T-helper 2 cell treated with Interferon-gamma antibody and Interleukin-4, amounts not matched to agents 5 μg/mL and 100 μg/mL, for 36 hours (primary cell): Measurements from ENCODE around the gene REC8.

ENCODE experiments used
- DNase-seq: peaks from one replicate; pipeline ENCODE4 v3.0.0; 2021; ENCODE audit warnings: low spot score
- H3K27ac Mint-ChIP-seq: one replicate; pipeline ENCODE4 v1.8.0; 2021; ENCODE audit warnings: mild to moderate bottlenecking, mixed read lengths
- H3K27me3 Mint-ChIP-seq: one replicate; pipeline ENCODE4 v1.8.0; 2021; ENCODE audit warnings: low read depth, mixed read lengths
- H3K36me3 Mint-ChIP-seq: one replicate; pipeline ENCODE4 v1.8.0; 2021; ENCODE audit warnings: low read depth, mixed read lengths
- H3K4me1 Mint-ChIP-seq: one replicate; pipeline ENCODE4 v1.8.0; 2021; ENCODE audit warnings: low read depth, mixed read lengths
- H3K4me3 Mint-ChIP-seq: one replicate; pipeline ENCODE4 v1.8.0; 2022; ENCODE audit warnings: mild to moderate bottlenecking, moderate library complexity, mixed read lengths
- H3K9me3 Mint-ChIP-seq: one replicate; pipeline ENCODE4 v1.8.0; 2021; ENCODE audit warnings: mixed read lengths

The REC8 gene

DNA sequence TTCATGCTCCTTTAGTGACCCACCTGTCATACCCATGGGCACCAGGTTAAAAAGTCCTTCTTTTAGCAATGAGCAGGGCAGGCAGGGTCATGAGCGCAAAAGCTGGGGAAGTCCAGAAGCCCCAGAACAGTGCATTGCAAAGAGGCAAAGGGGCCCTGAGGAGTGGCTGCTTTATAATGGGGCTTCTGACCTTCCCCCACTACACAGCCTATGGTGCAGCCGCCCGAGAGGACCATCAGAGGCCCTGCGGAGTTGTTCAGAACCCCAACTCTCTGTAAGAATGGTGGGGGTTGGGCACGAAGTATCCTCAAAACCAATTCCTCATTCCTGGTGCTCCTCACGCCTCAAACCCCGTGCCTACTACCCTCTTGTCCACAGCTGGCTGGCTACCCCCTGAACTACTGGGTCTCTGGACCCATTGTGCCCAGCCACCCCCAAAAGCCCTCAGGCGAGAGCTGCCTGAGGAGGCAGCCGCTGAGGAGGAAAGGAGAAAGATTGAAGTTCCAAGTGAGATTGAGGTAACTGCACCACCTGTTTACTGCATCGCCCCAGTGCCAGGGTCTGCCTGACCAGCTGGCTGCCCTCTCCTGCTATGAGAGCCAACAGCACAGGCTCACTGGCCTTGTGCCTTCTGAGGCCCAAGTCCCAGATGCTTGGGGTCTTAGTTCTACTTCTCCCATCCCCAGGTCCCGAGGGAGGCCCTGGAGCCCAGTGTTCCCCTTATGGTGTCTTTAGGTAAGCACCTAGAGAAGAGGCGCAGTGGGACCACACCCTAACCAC, 6.7 kb downstream of the REC8 start:
- Mint-ChIP-seq H3K27me3 (no peaks in the 10 kb centered on the region), H3K4me3 (no peak overlapping the region), H3K9me3 (no peaks in the 10 kb centered on the region), H3K36me3 (peaks cover 64% of the 10 kb centered on the region), H3K27ac (no peak overlapping the region), H3K4me1 (peaks cover 6% of the 10 kb centered on the region)
- no peak for DNase-seq

DNA sequence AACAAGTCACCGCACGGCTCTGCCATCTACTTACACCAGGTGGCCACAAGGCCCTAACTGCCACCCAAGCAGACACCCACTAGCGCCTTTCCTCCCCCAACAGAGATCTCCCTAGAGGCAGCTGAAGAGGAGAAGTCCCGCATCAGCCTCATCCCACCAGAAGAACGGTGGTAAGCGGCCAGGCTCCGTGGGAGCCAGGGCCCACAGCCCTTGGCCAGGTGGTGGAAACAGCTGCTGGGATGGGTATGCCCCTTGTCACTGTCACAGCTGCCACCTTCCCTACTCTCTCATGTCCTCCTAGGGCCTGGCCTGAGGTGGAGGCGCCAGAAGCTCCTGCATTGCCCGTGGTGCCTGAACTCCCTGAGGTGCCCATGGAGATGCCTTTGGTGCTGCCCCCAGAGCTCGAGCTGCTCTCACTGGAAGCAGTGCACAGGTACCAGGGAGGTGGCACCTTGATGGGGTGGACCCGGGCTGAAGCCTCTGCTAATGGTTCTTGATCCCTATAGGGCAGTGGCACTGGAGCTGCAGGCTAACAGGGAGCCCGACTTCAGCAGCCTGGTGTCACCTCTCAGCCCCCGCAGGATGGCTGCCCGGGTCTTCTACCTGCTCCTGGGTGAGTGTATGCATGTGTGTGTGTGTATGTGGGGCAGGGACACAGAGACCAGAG, 7.5 kb downstream of the REC8 start:
- no peak for DNase-seq
- H3K4me3 Mint-ChIP-seq, result no peak overlapping the region
- H3K27ac Mint-ChIP-seq, result no peak overlapping the region
- H3K4me1 Mint-ChIP-seq, result peaks cover 6% of the 10 kb centered on the region
- peaks cover 59% of the 10 kb centered on the region for H3K36me3 Mint-ChIP-seq
- no peaks in the 10 kb centered on the region for H3K27me3 Mint-ChIP-seq
- H3K9me3 Mint-ChIP-seq, result no peaks in the 10 kb centered on the region

DNA sequence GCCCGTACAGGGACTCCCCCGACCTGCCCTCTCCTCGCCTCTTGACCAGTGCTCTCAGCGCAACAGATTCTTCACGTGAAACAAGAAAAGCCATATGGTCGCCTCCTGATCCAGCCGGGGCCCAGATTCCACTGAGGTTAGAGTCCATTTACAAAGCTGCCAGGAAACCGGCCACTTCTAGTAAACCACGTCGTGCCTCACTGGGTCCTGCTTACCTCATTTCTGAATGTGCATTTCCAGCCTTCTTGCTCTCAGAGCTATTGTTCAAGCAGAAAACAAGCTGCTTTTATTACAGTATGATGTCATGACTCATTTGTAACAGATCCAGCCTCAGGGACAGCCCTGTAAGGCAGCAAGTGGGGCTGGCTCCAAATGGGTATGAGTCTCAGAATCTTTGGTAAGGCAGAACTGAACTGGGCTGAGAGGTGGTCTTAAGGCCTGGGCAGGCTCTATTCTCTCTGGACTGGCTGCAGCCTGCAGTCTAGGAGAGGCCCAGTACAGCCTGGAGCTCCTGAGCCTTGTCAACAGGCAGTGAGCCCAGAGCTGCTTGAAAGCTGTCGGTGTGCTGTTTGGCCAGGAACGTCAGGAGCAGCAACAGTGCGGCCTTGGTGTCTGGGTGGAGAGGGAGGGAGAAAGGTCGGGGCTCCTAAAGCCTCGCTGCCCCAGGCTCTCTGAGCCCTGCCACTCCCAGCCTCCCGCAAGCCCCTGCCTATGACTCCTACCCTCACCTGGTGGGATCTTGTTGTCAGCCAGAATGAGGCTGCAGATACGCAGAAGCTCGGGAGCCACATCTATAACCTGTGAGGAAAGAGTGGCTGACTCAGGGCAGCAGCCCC, 8.3 kb downstream of the REC8 start:
- DNase-seq, result no peak
- Mint-ChIP-seq H3K27ac (peak overlapping the region; percentile 26), H3K4me3 (no peak overlapping the region), H3K27me3 (no peaks in the 10 kb centered on the region), H3K36me3 (peaks cover 54% of the 10 kb centered on the region), H3K4me1 (peaks cover under 1% of the 10 kb centered on the region), H3K9me3 (no peaks in the 10 kb centered on the region)

DNA sequence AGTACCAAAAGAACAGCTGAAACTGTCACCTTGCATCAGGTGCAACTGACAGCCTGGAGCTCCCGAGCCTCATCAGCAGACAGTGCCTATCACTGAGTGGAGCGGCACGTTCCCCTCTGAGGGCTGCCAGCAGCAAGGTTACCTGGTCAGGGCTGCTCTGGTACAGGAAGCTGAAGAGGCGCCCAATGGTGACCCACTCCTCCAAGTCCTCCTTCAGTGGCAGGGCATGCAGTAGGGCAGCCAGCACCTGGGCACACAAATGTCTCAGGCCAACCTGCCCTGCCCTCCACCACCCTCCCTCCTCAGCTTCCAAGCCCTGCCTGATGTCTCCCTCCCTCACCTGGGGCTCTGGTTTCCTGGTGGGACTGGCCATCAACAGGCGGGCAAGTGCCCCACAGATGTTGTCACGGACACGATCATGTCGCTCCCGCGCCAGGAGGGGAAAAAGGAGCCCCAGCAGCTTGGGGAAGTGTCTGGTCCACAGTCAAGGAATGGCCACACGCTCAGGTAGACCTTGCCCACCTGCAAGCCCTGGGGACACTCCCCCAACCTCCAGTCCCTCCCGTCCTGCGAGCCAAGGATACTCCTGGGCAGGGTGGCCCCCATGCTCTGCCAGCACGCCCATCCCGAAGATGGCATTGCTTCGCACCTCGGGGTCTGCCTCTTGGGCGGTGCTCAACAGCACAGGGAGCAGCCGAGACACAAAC, 9.6 kb downstream of the REC8 start:
- Mint-ChIP-seq H3K4me3 (no peak overlapping the region), H3K36me3 (peaks cover 58% of the 10 kb centered on the region), H3K4me1 (no peaks in the 10 kb centered on the region), H3K9me3 (no peaks in the 10 kb centered on the region), H3K27ac (no peak overlapping the region), H3K27me3 (no peaks in the 10 kb centered on the region)
- no peak for DNase-seq

DNA sequence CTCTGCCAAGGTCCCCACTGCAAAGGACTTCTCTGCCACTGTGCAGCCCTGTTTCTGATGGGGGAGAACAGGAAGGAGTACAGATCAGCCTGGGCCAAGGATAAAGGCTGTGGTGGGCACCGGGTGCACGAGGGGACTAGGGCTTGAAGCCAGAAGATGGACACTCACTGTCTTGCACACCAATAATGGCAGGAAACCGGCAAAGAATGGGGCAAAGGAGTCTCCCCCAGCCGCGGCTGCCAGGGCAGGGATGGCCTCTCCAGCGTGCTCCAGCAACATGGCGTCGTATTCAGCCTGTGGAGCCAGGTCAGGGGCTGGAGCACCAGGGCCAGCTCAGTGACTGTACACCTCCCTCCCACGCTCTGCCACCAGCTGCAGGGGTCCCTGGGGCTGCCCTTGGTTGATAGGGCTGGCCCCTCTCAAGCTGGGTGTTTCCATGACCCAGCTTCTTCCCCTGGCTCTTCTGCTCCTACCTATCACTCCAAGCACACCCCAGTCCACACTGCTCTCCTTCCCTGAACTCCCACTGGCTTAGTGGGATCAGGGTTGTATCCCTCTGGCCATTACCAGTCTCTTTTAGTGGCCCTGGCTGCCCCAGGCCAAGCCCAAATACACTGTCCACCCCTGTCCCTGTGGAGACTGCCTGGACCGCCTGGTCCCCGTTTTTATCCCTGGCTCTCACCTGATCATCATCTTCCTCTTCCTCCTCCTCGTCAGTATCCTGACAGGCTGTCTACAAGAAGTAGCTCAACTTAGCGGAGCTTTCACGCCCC, 10.4 kb downstream of the REC8 start:
- Mint-ChIP-seq H3K4me3 (no peak overlapping the region), H3K27ac (peak overlapping the region; percentile 55), H3K4me1 (peaks cover 4% of the 10 kb centered on the region), H3K36me3 (peaks cover 56% of the 10 kb centered on the region), H3K27me3 (no peaks in the 10 kb centered on the region), H3K9me3 (no peaks in the 10 kb centered on the region)
- DNase-seq, result no peak

DNA sequence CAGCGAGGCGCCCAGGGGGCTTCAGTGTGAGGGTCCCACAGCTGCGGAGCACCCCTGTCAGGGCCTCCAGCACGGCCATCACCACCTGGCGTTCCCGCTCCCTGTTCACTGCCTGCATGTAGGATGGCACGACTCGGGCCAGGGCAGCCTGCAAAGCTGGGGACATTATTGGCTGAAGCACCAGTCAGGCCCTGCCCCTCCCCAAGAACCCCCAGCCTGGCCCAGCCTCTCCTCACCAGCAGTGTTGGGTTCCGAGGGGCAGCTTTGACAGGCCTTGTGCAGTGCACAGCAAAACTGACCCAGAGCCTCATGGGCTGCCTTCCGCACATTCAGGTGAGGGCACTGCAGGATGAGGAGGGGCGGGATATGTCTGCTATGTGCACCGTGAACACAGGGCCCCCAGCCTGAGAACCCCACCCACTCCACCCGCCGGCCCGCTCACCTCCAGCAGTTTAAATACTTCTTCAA, 11.2 kb downstream of the REC8 start:
- Mint-ChIP-seq H3K4me1 (peaks cover 10% of the 10 kb centered on the region), H3K27me3 (no peaks in the 10 kb centered on the region), H3K27ac (no peak overlapping the region), H3K4me3 (no peak overlapping the region), H3K36me3 (peaks cover 52% of the 10 kb centered on the region), H3K9me3 (no peaks in the 10 kb centered on the region)
- no peak for DNase-seq

DNA sequence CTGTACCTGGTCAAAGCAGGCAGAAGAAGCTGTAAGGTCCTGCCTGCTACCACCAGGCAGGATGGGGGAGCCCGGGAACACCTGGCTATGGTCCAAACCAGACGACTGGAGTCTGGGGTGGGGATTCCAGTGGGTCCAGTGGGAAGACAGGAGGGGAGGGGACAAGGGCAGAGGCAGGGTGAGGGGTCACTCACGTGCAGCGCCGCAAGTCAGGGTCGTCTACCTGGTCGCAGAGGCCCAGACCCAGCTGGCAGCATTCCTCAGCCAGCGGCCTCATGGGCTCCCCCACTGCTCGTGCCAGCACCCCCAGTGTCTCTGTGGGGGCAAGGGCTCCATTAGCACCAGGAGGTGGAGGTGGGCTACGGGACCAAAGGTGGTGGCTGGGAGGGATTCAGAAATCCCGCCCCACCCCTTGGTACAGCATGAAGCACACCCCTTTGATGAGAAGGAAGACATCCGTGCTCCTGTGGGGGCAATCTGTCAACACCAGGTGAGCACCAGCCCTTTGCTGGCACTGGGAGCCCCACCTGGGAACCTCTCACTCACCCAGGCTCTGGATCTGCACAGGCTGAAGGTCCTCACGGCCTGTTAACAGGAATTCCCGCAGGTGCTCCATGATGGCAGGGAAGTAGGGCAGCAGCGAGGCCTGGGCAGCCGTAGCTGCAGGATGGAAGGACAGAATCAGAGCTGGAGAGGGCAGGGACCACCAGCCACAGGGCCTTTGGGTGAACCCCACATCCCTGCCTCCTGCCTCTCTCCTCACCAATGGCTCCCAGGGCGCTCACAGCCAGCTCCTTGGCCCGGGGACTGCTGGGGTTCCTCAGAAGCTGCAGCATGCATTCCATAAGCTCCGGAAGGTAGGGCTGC, 12.5 kb downstream of the REC8 start:
- H3K27me3 Mint-ChIP-seq, result no peaks in the 10 kb centered on the region
- H3K36me3 Mint-ChIP-seq, result peaks cover 42% of the 10 kb centered on the region
- no peaks in the 10 kb centered on the region for H3K9me3 Mint-ChIP-seq
- no peak for DNase-seq
- H3K27ac Mint-ChIP-seq, result no peak overlapping the region
- no peak overlapping the region for H3K4me3 Mint-ChIP-seq
- H3K4me1 Mint-ChIP-seq, result peaks cover 13% of the 10 kb centered on the region

DNA sequence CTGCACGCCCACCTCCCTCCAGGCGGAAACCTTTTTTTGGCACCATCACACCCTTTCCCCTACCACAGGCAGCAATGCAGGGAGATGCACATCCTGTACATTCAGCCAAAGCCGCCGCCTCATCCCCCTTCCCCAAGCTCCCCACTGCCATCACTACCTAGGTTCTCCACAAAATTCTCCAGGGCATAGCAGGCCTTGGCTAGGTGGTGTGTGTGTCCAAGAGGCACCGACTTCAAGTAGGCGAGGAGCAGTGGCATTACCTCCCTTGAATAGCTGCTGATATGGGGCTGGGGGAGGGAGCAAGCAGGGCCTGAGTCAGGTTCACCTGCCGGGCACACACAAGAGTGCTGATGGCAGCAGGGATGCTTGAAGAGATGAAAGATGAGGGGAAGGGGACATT, 13.1 kb downstream of the REC8 start:
- Mint-ChIP-seq H3K36me3 (peaks cover 37% of the 10 kb centered on the region), H3K4me1 (peaks cover 17% of the 10 kb centered on the region), H3K27ac (no peak overlapping the region)

DNA sequence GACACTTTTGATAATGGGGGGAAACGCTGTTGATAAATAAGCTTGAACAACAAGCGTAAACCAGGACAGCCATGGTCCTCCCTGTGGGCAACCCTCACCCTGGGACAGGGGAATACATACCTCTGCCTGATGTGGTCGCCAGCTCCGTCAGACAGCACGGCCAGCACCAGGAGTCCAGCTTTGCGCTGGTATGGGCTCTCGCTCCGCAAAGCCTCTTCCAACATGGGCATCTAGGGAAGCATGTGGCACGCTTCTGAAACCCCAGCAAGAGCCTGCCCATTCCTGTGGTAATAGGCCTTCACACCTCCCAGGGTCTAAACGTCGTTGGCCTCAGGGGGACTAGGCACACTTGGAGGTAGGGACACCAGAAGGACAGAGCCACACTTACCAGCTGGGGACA, 13.9 kb downstream of the REC8 start:
- no peaks in the 10 kb centered on the region for H3K9me3 Mint-ChIP-seq
- no peaks in the 10 kb centered on the region for H3K27me3 Mint-ChIP-seq
- peaks cover 37% of the 10 kb centered on the region for H3K36me3 Mint-ChIP-seq

More for the DNA sequence above, 13.1 kb downstream of the REC8 start:
- Mint-ChIP-seq H3K4me3 (no peak overlapping the region), H3K27me3 (no peaks in the 10 kb centered on the region), H3K9me3 (no peaks in the 10 kb centered on the region)
- no peak for DNase-seq

DNA sequence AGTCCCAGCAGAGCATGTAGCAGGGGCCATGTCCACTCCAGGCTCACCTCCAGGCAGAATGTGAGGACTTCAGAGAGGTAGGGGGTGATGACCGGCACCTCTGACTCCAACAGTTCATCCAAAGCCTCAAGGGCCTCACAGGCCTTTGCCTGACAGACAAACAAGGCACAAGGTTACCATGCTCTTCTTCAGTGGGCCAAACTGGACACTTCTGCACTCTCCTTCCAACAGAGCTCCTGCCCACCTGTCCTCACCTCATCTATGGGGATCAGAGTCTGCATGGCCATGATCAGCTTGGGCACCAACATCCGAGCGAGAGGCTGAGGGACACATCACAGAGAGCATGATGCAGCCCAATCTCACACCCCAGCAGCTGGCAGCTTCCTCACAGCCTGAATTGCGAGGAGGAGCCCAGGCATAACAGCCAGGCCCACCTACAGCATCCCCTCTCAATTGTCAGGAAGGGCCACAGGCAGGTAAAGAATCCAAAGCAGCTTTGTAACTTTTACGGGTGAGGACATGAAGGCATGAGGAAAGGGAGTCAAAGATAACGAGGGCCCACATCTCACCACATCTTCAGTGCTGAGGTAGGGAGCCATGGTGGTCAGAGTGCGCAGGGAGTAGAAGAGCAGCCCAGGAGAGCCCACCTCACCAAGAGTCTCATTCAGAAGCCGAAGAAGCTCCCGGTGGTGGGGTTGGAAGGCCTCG, 15.1 kb downstream of the REC8 start:
- H3K36me3 Mint-ChIP-seq, result peaks cover 36% of the 10 kb centered on the region
- H3K9me3 Mint-ChIP-seq, result no peaks in the 10 kb centered on the region
- H3K27ac Mint-ChIP-seq, result peak overlapping the region; percentile 58
- no peak for DNase-seq
- peaks cover 22% of the 10 kb centered on the region for H3K4me1 Mint-ChIP-seq
- H3K4me3 Mint-ChIP-seq, result peak overlapping the region; percentile 88
- no peaks in the 10 kb centered on the region for H3K27me3 Mint-ChIP-seq

More for the DNA sequence above, 13.9 kb downstream of the REC8 start:
- Mint-ChIP-seq H3K4me3 (no peak overlapping the region), H3K27ac (no peak overlapping the region), H3K4me1 (peaks cover 18% of the 10 kb centered on the region)
- no peak for DNase-seq

DNA sequence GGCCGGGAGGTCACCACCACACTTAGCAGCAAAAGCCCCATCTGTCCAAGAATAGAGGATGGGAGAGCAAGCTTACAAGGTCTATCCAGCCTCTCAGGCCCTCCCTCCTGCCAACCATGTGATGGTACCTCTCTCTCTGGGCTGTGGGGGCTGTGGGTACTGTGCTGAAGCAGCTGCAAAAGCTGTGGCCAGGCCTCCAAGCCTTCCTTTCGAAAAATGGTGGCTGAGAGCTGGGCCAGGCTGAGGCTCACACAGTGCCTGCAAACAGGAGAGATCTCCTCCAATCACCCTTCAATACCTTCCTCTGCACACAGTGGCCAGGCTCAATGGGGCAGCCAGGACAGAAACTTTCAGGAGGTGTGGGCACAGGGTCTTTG, 15.6 kb downstream of the REC8 start:
- no peak for DNase-seq
- Mint-ChIP-seq H3K27me3 (no peaks in the 10 kb centered on the region), H3K36me3 (peaks cover 37% of the 10 kb centered on the region), H3K4me3 (peak overlapping the region; percentile 88), H3K9me3 (no peaks in the 10 kb centered on the region), H3K27ac (peak overlapping the region; percentile 68), H3K4me1 (peaks cover 27% of the 10 kb centered on the region)
